NCI-H187 (cell line): ENCODE data around the gene MCCD1.
"Not testable (repeated sequence)": the region's sequence is repeated elsewhere in the genome, so short reads cannot be mapped to it uniquely, and the experiment has no call there.

Experiments
- DNase-seq, 2 experiments: peaks; one replicate each; lab custom pipeline; 2025; lab: John Stamatoyannopoulos, UW

Gene MCCD1, protein sequence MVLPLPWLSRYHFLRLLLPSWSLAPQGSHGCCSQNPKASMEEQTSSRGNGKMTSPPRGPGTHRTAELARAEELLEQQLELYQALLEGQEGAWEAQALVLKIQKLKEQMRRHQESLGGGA

DNA sequence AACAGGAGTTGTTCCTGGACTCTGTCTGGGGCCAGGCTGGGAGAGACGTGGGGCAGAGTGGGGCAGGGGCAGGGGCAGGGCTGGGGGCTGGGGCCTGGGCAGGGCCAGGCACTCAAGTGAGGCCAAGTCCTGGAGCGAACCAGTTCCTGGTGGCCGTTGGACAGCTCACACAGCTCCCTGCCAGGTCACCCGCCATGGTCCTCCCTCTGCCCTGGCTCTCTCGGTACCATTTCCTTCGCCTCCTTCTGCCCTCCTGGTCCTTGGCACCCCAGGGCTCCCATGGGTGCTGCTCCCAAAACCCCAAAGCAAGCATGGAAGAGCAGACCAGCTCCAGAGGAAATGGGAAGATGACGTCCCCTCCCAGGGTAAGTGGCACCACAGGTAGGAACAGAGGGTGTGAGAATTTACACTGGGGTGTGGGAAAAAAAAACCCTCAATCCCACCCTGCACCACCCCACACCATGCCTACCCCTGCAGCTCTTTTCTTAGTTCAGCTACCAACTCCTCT, at the start of gene MCCD1:
Gene MCCD1, plus strand, starts transcription at position 142 of the 508 bp plus-strand sequence. Its CDS starts 53 bp downstream, at position 195.
- DNase-seq = no peak

DNA sequence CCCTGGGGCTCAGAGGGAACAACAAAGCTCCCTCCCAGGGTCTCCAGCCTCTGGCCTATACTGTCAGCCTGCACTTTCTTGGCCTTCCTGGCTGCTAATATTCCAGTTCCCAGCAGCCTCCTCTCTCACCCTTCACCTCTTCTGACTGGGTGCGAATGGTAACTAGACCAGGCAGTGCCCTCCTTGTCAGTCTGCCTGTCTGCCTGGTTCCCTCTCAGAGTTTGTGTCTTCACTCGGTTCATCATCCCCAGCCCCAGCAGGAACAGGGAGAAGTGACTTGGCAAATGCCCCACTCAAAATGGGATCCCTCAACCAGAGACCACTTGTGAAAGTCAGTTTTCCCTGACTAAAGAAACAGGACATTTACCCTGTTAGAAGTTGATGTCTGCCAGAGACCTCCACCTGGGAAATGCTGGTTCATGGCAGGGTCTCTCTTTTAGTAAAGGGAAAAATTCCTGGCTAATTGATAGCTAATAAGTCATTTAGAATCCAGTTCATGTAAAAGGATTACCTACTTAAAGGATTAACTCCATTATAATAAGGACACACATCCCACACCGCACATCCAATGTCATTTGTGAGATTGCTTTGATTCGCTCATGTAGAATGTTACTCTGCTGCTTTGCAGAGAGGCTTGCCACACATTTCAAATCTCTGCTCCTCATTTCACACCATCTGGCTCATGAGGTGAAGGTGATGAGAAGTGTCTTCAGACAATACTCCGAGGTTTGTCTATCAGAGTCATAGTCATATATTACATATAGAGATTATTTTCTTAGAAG, 49.4 kb upstream of the MCCD1 start:
- DNase-seq = no peak

DNA sequence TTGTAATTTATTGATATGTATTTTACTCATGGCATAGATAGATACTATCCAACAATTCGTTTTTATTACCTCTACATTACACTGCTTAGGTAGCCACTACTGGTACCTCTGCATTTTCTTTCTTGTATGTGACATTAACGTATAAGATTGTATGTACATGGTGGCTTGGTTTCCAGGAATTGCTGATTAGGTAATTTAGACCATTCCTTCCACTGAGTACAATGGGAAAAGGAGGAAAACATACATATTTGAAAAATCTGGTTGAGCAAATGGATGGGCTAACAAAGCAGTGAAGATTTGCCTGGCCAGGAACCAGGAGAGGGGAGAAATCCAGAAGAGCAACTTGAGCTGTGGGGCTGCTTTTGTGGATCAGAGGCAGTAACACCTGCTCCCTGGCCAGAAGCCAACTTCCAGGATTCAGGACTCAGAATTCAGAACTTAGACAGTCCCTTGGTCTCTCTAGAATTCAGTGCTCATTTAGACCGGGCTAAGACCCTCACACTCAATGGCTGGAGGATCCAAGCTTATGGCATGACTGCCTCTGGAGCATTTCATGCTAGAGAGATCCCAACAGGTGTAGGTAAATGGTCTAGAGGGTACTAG, 48.7 kb upstream of the MCCD1 start:
- DNase-seq = no peak

DNA sequence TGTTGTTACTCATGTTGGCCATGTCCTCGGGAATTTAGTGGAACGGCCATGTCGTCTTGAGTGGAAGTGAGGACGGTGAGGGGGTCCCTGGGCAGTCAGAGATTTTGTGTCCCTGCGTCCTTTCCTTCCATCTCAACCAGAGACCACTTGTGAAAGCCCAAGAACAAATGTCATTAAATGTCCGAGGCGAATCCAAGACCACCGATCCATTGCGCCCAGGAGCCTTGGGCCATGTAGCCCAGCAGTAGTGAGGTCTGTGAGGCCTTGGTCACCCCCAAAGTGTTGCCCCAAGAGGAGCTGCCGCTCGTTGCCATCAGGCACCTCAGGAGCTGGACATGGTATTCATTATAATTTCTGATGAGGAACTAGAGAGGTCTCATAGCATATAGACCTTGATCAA, 48.2 kb upstream of the MCCD1 start:
- DNase-seq = no peak

DNA sequence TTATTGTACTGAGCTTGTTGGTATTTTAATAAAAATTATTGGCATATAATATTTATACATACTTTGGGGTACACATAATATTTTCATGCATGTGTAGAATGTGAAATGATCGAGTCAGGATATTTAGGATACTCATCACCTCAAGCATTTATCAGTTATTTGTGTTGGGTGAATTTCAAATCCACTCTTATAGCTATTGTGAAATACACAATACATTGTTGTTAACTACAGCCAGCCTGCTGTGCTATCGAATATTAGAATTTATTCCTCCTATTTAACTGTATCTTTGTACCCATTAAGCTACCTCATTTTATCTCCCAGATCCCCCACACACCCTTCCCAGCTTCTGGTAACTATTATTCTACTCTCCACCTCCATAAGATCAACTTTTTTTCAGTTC, 45.4 kb upstream of the MCCD1 start:
- DNase-seq = no peak

DNA sequence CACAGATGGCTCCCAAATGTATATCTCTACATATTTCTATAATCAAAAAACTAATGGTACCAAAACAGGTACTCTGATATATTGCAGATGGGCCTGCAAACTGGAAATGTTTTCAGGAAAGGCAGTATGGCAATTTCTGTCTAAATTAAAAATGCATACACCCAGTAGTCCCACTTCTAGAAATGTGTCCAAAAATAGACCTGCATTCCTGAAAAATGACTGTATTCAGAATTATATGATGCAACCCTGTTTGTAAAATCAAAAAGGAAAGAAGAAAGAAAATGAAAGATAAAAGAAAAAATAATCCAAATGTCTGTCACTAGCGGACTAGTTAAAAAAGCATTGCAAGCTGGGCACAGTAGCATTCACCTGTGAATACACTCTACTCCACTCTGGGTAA, 43.7 kb upstream of the MCCD1 start:
- DNase-seq = no peak

DNA sequence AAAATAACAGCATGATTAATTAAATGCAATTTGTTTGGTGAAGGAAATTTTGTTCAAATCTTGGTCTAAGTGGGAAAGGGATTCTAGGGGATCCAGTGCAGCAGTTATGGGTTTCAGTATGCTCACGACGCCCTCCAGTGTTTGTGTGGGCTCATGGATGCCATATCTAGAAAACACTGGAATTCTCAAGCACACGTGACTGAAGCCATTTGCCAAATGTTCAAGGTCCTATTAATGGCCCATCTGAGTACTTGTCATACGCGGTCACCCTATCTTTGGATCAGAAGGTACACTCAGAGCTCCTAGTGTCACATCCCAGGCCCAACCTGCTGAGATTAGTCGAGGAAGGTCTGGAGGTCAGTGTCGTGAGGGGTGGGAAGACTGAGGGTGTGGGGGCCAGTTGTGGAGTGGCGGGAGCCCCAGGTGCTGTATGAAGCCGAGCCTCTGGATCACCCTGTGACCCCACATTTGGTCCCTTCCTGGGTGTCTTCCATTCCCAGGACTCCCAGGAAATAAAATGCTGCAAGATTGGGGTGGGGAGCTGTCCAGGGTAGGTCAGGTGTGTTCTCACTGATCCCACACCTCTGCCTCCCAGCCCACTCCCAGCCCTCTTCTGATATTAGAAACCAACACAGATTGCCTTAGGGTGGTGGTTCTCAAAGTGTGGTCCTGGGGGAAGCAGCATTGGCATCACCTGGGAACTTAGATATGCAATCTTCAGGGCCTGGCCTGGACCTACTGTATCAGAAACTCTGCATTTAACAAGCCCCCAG, 42.5 kb upstream of the MCCD1 start:
- not testable (repeated sequence) for DNase-seq

DNA sequence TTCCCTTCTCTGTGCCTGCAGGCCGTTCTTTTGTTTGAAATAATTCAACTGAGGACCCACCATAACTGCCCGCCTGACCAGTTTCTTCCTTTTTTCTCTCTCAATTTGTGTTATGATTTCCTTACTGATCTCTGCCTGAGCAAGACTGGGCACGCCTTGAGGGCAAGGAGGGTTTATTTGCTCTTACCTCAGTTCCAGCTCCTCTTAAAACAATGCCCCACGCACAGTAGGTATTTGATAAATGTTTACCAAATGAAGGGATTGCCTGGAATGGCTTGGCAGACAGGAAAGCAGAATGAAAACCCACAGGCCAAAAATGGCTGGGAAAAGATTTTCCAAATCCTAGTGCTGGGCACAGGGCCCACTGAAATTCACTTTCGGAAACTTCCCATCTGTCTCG, 41.1 kb upstream of the MCCD1 start:
- not testable (repeated sequence) for DNase-seq

DNA sequence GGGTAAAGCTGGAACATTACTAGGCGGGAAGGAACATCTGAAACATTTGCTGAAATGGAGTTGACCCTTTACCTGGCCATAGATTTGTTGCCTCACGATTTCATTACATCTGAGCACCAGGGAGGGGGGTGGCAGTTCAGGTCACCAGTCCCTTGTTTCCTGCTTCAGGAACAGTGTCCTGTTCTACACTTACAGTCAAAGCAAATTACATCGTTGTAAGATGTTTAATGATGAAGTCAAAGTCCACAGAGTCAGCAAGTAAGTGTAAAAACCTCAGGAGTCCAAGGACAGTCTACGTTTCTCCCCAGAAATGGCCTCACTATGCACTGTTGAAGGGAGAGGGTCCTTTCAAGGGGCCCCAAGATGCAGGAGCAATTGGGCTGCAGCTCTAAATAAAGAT, 39.7 kb upstream of the MCCD1 start:
- DNase-seq = no peak

DNA sequence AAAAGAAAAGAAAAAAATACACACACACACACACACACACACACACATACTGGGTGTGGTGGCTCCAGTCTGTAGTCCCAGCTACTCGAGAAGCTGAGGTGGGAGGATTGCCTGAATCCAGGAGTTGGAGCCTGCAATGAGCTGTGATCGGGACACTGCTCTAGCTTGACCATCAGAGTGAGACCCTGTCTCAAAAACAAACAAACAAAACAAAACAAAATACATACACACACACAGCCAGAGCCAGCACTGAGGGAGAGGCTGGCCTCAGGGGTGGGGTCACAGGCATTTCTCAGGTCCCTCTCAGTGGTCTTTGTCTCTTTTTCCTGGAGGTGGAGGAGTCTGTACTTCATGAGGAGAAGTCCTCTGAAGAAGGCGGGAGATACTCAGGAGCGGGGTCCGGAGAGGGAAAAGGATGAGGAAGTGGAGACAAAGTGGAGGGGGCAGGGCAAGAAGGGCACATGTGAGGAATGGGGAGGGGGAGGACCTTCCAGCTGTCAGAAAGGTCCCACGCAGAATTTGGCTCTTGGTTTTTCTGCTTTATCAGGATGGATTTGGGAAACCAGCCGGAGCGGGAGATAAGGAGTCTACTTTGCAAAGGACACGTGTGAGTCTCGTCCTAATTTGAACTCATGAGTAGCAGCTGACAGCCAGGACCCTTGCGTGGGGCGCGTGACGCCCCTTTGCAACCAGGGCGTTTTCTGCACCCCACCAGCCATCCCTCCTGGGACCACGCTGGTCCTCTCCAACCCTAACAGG, 38.5 kb upstream of the MCCD1 start:
- no peak for DNase-seq

DNA sequence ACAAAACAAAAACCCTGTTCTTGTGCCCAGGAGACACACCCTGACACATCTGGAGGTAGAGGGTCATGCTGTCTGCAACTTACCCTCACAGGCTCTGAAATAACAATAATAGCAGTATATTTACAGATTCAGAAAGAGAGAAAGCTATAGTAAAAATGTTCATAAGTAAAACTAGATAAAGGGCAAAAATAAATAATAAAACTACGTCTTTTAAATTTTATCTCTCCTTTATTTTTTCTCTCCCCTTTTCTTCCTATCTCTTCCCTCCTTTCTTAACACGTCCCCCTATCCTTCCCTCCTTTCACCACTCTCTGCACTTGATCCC, 35.2 kb upstream of the MCCD1 start:
- not testable (repeated sequence) for DNase-seq

DNA sequence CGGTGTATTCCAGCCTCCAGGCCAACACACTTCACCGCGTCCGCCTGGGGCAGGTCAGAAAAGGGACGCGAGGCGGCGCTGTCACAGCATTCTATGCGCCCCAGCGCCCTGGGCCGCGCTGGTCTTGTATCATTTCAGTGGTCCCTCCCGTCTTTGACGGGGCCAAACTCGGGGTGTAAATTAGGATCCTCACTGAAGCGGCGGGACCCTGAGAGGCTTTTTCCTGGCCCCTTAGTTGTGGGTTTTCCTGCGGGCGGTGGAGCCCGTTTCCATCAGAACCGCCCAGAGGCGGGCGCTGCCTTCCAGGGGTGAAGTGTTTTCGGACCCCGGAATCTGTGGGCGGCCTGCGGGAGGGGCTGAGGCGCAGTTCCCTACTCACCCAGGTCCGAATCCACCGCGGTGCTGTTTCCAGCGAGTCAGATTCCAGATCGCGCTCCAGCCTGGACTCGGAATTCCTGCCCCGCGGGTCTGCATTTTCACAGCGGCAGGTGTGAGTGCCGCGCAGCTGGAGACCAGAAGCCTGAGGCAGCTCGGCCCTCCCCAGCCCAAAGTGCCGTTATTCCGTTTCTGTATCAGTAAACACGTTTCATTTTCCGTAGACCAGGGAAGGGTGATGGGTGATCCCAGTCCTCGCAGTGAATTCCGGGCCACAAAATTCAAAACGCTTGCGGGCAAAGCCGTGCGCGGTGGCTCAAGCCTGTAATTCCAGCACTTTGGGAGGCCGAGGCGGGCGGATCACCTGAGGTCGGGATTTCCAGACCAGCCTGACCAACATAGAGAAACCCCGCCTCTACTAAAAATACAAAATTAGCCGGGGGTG, 34.7 kb upstream of the MCCD1 start:
- DNase-seq = peak; percentile 31 to 38

DNA sequence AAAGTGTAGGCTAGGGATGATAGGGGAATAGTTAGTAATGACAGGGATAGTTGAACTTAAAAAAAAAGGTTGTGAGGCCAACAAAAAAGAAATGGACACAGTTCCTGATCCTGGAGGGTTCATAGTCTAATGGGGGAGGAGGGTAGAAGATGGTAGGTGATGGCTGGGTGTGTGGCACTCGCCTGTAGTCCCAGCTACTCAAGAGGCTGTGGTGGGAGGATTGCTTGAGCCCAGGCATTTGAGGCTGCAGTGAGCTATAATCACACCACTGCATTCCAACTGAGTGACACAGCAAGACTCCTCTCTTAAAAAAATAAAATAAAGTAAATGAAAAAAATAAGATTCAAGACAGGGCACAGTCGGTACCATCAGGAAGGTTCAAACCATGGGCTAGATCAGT, 33.2 kb upstream of the MCCD1 start:
- no peak for DNase-seq

DNA sequence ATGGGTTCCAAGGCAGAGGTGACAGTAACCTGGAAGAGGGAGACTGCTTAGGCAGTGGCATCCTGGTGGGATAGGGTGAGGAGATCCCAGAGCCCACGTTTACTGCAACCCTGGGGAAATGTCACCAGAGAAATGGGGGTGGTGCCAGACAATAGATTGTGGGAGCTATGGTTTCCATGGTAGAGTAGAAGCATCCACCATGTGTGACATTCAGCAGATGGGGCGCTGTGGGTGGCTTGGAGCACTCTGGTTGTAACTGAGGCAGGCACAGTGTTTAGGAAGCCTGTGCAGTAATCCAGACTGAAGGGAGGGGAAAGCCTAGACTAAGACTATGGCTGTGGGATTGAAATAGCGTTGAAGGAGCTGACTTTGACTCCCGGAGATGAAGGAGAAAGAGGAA, 31.9 kb upstream of the MCCD1 start:
- not testable (repeated sequence) for DNase-seq

DNA sequence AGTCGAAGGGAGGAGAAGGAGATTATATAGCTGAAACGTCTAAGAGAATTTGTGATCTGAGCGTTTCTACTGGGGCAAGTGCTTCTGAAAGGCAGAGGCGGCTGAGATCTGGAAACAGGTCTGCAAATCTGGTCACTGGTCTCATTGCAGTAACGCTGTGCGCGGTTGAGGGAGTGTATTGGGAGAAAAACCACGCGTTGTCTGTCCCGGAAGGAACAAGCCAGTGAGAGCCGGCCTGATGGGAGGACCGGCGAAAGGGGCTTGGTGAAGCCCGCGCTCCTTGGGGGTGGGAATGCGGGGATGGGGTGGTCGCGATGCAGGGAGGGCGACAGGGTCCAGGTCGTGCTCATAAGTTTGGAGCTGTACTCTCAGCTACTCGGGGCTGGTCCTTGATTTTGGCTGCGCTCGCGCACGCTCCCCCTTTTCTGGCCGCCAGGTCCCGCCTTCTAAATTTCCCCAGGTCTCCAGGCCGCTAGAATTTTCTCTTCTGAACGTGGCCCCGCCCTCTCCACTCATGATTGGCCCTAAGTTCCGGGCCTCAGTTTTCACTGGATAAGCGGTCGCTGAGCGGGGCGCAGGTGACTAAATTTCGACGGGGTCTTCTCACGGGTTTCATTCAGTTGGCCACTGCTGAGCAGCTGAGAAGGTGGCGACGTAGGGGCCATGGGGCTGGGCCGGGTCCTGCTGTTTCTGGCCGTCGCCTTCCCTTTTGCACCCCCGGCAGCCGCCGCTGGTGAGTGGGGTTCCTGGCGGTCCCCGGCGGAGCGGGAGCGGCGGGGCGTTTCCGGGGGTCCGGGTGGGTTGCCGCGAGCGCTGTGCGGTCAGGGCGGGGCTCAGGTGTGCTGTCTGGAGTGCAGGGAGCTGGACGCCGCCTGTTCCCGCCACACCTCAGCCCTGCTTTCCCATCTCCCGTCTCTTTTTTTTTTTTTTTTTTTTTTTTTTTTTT, 31.0 kb upstream of the MCCD1 start, which contains the start of gene MICB:
Gene MICB, plus strand, starts transcription at position 615 of the 946 bp plus-strand sequence. Its CDS starts 49 bp downstream, at position 664.
- DNase-seq = no peak

DNA sequence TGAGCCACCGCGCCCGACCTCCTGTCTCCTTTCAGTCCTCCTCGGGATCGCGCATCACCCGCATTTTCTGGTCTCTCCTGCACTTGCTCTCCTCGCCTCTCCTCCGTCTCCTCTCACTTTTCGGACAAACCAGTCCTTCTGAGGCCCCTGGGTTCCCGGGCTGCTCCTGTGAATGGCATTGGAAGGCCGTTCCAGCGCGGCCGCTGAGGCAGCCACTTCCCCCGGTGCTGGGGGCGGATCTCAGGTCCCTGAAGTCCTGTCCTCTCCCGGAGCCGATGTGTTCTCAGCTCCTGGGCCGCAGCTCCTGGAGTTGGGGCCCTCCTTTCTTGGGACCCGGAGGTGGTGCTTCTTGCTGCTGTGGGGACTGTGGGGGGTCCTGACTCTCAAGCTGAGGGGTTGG, 30.0 kb upstream of the MCCD1 start:
- DNase-seq = no peak

DNA sequence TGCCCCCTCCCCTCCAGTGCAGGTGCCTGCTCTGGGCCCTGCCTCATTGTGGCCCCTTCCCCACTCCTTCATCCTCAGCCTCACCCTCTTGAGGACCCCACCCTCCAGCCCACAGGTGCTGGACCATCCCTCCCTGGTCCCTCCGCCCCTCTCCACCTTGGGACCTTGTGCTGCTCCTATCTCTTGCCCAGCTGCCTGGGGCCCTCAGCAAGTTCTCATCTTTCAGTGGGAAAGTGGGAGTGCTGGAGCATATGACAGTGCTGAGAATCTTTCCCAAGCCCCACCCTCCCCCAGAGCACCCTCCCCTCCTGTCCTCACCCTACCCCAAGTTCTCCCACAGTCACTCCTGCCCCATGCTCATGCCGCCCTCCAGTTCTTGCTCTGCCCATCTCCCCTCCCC, 29.1 kb upstream of the MCCD1 start:
- DNase-seq = not testable (repeated sequence)

DNA sequence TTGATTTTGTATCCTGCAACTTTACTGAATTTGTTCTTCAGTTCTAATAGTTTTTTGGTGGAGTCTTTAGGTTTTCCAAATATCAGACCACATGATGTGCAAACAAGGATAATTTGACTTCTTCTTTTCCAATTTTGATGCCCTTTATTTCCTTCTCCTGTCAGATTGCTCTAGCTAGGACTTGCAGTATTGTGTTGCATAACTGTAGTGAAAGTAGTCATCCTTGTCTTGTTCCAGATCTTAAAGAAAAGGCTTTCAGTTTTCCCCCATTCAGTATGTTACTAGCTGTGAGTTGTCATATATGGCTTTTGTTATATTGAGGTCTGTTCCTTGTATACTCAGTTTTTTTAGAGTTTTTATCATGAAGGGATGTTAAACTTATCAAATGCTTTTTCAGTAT, 26.2 kb upstream of the MCCD1 start:
- DNase-seq = no peak

DNA sequence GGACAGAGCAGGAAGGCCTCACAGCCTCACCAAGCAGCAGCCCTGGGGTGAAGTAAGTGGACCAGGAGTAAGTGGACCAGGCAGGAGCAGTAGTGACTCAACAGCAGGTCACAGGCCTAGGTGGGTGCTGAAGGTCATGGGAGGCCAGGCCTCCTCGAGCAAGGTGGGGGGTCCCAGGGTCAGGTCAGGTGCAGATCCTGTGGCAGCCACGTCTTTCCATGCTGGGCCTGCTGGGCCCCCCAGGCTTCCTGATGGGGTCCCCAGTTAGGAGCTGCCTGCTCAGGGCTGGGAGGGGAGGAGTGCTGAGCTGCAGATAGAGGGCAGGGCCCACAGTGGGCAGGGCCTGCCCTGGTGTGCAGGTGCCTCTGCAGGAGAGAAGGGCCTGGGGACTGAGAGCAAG, 19.7 kb upstream of the MCCD1 start:
- DNase-seq = not testable (repeated sequence)

DNA sequence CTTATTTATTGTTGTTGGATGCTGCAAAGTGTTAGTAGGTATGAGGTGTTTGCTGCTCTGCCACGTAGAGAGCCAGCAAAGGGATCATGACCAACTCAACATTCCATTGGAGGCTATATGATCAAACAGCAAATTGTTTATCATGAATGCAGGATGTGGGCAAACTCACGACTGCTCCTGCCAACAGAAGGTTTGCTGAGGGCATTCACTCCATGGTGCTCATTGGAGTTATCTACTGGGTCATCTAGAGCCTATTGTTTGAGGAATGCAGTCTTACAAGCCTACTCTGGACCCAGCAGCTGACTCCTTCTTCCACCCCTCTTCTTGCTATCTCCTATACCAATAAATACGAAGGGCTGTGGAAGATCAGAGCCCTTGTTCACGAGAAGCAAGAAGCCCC, 18.8 kb upstream of the MCCD1 start:
- DNase-seq = no peak
